Testis (tissue), 3 donors: ENCODE results near the gene CNTFR. TPM values are rescaled to one million over a fixed set of nuclear protein-coding genes. Genes with fewer than 3 reads are reported as not detected.

ENCODE experiments used
- DNase-seq: peaks from one replicate; pipeline ENCODE4 v3.0.0-alpha.2; 2019
- H3K27ac ChIP-seq, 2 donors: fragments of 200-600 bp; sonication (generic); one replicate each; pipeline ENCODE4 v1.5.1; 2019
- H3K27me3 ChIP-seq: fragments of 200-600 bp; sonication (generic); one replicate; pipeline ENCODE4 v1.5.1; 2019
- H3K36me3 ChIP-seq: fragments of 200-600 bp; sonication (generic); one replicate; pipeline ENCODE4 v1.5.1; 2017; ENCODE audit warnings: low read depth; ENCODE audit errors: missing control alignments
- H3K4me1 ChIP-seq: fragments of 200-600 bp; sonication (generic); one replicate; pipeline ENCODE4 v1.5.1; 2019
- H3K4me3 ChIP-seq, 2 donors: fragments of 200-600 bp; sonication (generic); one replicate each; pipeline ENCODE4 v1.5.1; 2017 to 2019
- H3K9me3 ChIP-seq: fragments of 200-600 bp; sonication (generic); one replicate; pipeline ENCODE4 v1.5.1; 2017
- CTCF ChIP-seq, 3 experiments: fragments of 450-650 bp in 2 of 3; fragments of 200-600 bp in 1 of 3; sonication (generic) in 1 of 3; IDR thresholded peaks; one replicate each; pipeline ENCODE4 v1.5.1; 2016 to 2019; ENCODE audit warnings: antibody characterized with exemption in 3 of 3, mild to moderate bottlenecking in 2 of 3, moderate library complexity in 1 of 3
- POLR2A ChIP-seq: fragments of 450-650 bp; IDR thresholded peaks from one replicate; pipeline ENCODE4 v1.6.1; 2017; ENCODE audit warnings: antibody characterized with exemption, mild to moderate bottlenecking, moderate library complexity
- WGBS, 2 donors: methylation state at CpG; one replicate each; pipeline ENCODE4 v1.1.5; 2018; 5-methylcytosine and 5-hydroxymethylcytosine counted together
- intact Hi-C: fragments of 100-400 bp; cut with DNase I; formaldehyde crosslinking; loops from one replicate; pipeline ENCODE4 v1.15.1; 2023; ENCODE audit warnings: low total_unique reads
- polyA plus RNA-seq: library from polyadenylated mRNA; stranded (reverse); fragments of 350-450 nt; fragmentation: Illumina TruSeq; extraction: RNeasy Lipid Tissue Mini Kit (QIAGEN cat#74804); gene quantifications from one replicate; pipeline ENCODE4 v1.2.3, GENCODE V29; 2014; ENCODE audit warnings: low read depth, low replicate concordance; ENCODE audit not compliant: insufficient read depth
- total RNA-seq, 2 donors: library from RNA; depleted of rRNA; stranded (reverse); fragments of >200 nt; gene quantifications; one replicate each; pipeline ENCODE4 v1.2.3, GENCODE V29; 2016

Gene CNTFR
- total and polyA plus RNA-seq, 3 donors from 2014 or later: 11.8 to 16.0 (median 16.0) TPM

- intact Hi-C loops: no loop called here
- H3K36me3 ChIP-seq: no peaks in the 10 kb centered on the region
Measured at GRCh38 chr9:34565856-34566255, 23.7 kb downstream of the CNTFR start.

GRCh38 chr9:34564617-34565016 is 24.9 kb downstream of the CNTFR start:
- DNase-seq: no peak
- WGBS, 2 donors: 94 to 95% methylated on average over 12 to 16 of the region's 16 CpGs

More at GRCh38 chr9:34565856-34566255, 23.7 kb downstream of the CNTFR start:
- 80 to 85% methylated on average over 7 to 8 of the region's 8 CpGs for WGBS, 2 donors
- Histone ChIP-seq H3K9me3 (no peaks in the 10 kb centered on the region), H3K27me3 (no peaks in the 10 kb centered on the region), H3K27ac (no peak overlapping the region), H3K4me3 (no peak overlapping the region), H3K4me1 (peaks cover 4% of the 10 kb centered on the region)
- no peak for DNase-seq
- TF ChIP-seq CTCF (IDR thresholded peaks at IDR 0.05) (no peak), POLR2A (no peak)

GRCh38 chr9:34563262-34563661 is 26.3 kb downstream of the CNTFR start:
- WGBS, 2 donors: 87 to 88% methylated on average over 5 of the region's 5 CpGs
- H3K36me3 ChIP-seq: no peaks in the 10 kb centered on the region
- TF ChIP-seq POLR2A (no peak), CTCF (IDR thresholded peaks at IDR 0.05) (no peak)
- no peaks in the 10 kb centered on the region for H3K9me3 ChIP-seq
- H3K27me3 ChIP-seq: no peaks in the 10 kb centered on the region
- intact Hi-C loops: no loop called here
- no peak for DNase-seq
- peaks cover 20% of the 10 kb centered on the region for H3K4me1 ChIP-seq
- H3K27ac ChIP-seq: no peak overlapping the region
- no peak overlapping the region for H3K4me3 ChIP-seq

More at GRCh38 chr9:34564617-34565016, 24.9 kb downstream of the CNTFR start:
- Histone ChIP-seq H3K4me1 (peaks cover 16% of the 10 kb centered on the region), H3K27ac (no peak overlapping the region), H3K36me3 (no peaks in the 10 kb centered on the region), H3K4me3 (no peak overlapping the region), H3K27me3 (no peaks in the 10 kb centered on the region), H3K9me3 (no peaks in the 10 kb centered on the region)
- intact Hi-C loops: no loop called here
- TF ChIP-seq CTCF (IDR thresholded peaks at IDR 0.05) (no peak), POLR2A (no peak)

GRCh38 chr9:34562135-34562745 is 27.3 kb downstream of the CNTFR start:
- TF ChIP-seq POLR2A (no peak), CTCF (IDR thresholded peaks at IDR 0.05) (peak in 2 of 3 experiments; percentile 26 to 50)
- 87 to 93% methylated on average over 7 of the region's 7 CpGs for WGBS, 2 donors
- Histone ChIP-seq H3K4me3 (no peak overlapping the region), H3K27ac (no peak overlapping the region), H3K27me3 (no peaks in the 10 kb centered on the region), H3K36me3 (no peaks in the 10 kb centered on the region), H3K4me1 (peaks cover 20% of the 10 kb centered on the region), H3K9me3 (no peaks in the 10 kb centered on the region)
- intact Hi-C loops: no loop called here
- DNase-seq: no peak

GRCh38 chr9:34560599-34561214 is 28.8 kb downstream of the CNTFR start:
- DNase-seq: no peak
- TF ChIP-seq CTCF (IDR thresholded peaks at IDR 0.05) (no peak), POLR2A (no peak)
- no peaks in the 10 kb centered on the region for H3K36me3 ChIP-seq
- 42 to 72% methylated on average over 19 to 21 of the region's 21 CpGs for WGBS, 2 donors
- no peaks in the 10 kb centered on the region for H3K27me3 ChIP-seq
- H3K9me3 ChIP-seq: no peaks in the 10 kb centered on the region
- H3K27ac ChIP-seq: no peak overlapping the region
- intact Hi-C loops: no loop called here
- peaks cover 20% of the 10 kb centered on the region for H3K4me1 ChIP-seq
- H3K4me3 ChIP-seq: no peak overlapping the region
